Midbrain (tissue), 1 donor: ENCODE measurements around the gene PCBP4.
"Not testable (repeated sequence)": the region's sequence is repeated elsewhere in the genome, so short reads cannot be mapped to it uniquely, and the experiment has no call there.

Experiments
- DNase-seq: peaks from one replicate; lab custom pipeline; 2025; lab: John Stamatoyannopoulos, UW

Gene PCBP4

DNA sequence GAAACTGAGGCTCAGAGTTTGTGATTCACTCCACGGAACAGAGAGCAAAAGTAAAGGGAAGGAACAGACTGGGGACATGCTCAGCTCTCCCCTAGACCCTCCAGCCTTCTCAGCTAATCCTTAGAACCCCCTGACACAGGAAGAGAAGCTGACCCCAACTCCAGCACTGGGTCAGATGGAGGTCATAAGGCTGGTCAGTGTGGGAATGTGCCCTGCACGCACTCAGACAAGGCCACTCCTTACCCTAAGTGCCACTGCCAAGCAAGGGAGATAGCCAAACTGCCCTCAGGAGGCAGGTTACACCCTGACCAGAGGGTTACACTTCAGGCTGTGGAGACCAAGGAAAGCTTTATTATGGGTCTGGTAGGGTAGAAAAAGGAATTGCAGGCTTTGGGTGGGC, 27.3 kb upstream of the PCBP4 start:
- DNase-seq = no peak

DNA sequence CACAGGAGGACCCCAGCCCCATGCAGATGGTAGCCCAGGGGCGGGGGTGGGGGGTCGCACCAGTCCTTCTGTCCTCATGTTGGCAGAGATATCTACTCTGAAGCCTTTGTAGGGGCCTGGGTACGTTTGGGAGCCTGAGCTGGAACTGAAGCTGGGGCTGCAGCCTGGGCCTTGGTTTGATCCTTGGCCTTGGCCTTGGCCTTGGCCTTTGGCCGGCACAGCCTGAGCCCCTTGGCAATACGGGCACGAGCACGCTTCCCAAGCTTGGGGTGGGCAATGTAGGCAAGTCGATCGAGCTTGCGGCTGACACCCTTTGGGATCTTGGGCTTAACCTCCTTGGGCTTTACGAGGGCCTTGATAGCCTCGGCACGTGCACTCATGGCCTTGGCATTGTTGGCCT, 26.4 kb upstream of the PCBP4 start:
- DNase-seq = not testable (repeated sequence)

DNA sequence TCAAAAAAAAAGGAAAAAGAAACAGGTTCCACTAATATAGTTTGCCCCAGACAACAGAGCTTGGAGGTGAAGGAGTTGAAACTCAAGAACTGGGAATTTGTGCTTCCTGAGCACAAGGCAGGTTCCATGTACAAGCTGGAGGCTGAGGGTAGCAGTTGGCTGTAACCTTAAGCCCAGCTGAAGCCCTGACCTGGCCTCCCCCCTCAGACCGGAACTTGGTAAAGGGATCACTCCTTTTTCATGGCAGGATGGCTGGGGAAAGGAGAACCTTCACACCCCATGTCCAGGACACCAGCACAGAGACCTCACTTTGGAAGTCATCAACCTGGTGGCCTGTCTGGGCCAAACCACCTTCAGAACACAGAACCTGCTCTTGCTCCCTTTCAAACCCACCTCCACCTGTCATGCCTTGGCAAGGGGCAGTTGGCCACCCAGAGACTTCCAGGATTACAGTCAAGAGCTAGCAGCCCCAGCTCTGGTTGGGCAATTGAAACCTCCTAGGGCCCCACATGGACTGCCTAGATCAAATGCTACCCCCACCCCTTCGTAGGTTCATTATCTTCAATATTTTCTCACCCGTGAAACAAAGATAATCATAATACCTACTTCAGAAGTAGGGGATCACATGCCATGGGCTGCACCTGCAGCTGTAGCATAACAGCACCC, 24.9 kb upstream of the PCBP4 start:
- no peak for DNase-seq

DNA sequence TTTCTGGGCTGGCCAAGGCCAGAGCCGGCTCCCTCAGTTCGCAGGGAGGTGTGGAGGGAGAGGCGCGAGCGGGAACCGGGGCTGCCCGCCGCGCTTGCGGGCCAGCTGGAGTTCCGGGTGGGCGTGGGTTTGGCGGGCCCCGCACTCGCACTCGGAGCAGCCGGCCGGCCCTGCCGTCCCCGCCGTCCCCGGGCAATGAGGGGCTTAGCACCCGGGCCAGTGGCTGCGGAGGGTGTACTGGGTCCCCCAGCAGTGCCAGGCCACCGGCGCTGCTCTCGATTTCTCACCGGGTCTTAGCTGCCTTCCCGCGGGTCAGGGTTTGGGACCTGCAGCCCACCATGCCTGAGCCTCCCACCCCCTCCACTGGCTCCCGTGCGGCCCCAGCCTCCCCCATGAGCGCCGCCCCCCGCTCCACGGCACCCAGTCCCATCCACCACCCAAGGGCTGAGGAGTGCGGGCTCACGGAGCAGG, 23.3 kb upstream of the PCBP4 start:
- DNase-seq = not testable (repeated sequence)

DNA sequence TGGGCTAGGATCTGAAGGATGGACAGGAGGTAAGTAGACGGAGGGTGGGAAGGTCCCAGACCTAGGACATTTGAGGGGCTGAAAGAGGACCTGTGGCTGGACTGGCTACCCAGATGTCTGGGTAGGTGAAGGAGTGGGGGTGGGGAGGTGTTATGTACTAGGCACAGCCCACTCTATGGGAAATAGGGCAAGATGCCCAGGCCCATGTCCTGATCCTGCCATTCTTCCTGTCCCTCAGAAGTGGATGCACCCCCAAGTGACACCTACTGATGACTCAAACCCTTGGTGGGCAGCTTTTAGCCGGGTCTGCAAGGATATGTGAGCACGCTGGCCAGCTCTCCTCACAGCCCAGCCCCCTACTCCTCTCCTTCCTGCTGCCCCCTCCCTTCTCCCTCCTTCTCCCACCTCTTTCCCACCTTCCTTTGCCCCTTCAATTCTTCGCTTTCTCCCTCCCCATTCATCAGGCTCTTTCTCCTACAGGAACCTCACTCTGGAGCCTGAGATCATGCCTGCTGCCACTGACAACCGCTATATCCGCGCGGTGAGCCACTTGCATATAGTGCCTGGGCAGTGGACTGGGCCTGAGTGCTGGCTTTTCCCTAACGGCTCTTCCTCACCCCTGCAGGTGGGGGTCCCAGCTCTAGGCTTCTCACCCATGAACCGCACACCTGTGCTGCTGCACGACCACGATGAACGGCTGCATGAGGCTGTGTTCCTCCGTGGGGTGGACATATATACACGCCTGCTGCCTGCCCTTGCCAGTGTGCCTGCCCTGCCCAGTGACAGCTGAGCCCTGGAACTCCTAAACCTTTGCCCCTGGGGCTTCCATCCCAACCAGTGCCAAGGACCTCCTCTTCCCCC, 21.3 kb upstream of the PCBP4 start:
- no peak for DNase-seq

DNA sequence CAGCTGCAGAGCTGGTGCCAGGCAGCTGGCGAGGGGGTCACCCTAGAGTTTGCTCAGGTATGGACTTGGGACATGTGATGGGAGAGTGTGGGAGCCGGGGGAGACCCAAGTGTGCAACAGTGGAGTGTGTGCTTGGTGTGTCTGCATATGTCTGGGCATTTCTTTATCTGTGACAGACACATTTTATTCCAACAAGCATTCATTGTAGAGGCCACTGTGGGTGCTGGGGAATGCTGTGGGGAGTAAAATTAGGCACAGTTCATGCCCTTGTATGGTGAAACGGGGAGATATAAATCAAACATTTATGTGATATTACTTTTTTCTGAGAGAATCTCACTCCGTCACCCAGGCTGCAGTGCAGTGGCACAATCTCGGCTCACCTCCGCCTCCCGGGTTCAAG, 20.3 kb upstream of the PCBP4 start:
- no peak for DNase-seq

DNA sequence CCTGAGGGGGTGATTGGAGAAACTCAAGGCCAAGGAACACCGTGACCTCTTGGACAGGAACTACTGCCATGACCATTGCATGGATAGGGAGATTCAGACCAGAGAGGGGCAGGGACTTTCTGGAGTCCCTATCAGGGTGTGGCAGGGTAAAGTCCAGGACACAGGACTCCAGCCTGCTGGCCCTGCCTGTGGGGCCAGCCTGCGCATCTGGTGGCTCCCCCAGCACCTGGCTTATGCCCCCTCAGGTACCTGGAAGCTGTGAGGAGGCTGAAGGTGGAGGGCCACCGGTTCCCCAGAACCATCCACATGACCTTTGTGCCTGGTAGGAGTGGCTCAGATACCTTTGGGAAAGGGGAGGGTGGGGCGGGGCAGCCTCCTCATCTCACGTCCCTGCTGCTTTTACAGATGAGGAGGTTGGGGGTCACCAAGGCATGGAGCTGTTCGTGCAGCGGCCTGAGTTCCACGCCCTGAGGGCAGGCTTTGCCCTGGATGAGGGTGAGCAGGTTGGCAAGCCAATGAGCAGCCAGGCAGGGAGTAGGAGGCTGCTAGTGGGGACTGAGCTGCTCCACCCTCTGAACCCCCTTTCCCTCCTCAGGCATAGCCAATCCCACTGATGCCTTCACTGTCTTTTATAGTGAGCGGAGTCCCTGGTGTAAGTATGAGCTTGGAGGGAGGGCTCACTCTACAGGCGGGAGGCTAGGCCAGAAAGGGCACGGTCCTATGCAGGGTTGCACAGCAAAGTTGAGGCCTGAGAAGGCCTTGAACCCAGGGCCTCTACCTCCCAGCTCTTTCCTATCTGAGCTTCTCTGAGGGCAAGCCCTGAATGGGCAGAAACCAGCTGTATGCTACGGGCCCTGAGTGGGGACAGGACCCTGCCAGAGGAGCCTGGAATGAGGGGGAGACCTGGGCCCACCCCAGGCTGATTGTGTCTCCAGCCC, 19.0 kb upstream of the PCBP4 start:
- DNase-seq = no peak

DNA sequence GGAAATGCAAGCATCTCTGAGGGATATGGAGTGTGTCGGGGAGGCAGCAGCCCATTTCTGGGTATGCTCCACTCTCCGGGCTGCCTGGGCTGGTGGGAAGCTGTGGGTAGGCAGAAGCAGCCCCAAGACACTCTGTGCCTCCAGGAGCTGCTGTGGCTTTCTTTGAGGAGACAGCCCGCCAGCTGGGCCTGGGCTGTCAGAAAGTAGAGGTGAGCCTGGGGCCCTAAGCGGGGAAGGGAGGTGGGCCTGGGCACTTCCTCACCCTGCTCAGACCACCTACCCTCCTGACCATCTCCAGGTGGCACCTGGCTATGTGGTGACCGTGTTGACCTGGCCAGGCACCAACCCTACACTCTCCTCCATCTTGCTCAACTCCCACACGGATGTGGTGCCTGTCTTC, 17.8 kb upstream of the PCBP4 start:
- no peak for DNase-seq

DNA sequence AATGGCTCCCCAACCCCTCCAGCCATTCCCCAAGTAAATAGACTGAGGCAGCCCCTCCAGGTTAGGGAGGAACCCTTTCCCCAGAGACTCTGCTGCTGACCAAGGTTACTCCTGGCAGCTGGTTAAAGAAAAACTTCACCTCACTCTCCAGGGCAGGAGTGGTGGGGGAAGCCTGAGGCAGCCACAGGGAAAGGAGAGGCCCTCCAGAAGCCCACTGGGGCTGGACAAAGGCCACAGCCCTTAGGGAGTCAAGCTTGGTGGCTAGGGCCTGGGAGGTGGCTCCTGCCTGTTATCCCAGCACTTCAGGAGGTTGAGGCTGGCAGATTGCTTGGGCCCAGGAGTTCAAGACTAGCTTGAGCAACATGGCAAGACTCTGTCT, 17.0 kb upstream of the PCBP4 start:
- DNase-seq = no peak

DNA sequence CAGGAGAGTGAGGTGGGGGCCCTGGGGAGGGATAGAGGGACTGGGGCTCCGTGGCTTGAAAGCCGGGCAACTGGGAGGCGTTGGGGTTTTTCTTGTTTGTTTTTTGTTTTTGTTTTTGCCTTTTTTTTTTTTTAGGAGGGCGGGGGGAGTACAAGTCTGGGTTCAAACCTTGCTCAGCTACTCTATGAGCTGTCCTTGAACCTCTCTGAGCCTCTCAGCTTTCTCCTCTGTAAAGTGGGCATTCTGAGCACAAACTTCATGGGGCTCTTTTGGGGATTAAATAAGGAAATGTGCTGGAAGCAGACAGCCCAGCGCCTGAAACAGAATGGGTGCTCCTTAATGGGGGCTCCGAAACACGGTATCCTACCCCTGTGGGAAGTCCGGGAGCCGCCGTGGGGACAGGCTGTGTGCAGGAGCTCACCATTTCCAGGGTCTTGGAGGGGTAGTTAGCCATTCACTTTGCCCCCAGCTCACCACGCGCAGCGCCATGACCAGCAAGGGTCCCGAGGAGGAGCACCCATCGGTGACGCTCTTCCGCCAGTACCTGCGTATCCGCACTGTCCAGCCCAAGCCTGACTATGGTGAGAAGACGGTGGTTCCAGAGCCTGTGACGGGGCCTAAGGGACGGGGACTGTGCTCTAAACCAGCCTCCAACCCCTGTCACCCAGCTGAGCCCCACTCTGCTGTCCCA, 16.5 kb upstream of the PCBP4 start:
- no peak for DNase-seq

DNA sequence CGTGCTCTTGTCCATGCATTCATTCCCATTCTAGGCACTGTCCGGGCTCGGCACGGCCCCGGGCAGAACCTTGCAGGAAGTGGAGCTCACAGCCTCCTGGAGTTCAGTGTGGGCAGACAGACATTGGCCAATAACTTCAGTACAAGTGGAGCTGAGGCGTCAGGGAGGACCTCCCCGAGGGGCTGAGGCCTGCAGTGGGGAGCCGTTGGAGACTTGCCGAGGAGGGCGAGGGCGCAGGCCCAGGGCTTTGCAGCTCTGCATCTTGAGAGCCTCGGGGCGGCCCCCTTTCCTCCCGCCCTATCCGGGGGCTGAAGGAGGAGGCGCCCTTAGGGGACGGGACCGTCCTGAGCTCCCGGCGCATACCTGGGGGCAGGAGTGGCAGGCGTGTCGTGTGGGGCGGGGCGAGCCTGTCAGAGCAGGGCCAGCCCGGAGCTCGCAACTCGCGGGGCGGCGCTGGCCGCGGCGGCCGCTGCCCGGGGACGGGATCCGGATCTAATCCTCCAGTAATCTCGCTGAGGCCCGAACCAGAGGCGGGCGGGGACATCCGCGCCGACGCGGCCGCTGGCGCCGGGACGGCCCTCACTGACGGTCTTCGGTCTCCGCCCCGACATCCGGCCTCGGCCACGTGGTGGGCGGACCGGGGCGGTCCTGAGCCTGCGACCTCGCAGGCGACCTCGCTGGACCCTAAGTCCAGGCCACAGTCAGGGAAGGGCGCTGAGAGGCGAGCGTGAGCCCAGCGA, 15.8 kb upstream of the PCBP4 start, which contains the start of gene ACY1:
Gene ACY1, plus strand, starts transcription at position 698 of the 740 bp plus-strand sequence. CDS start 530 bp downstream, outside the sequence.
- DNase-seq = peak; percentile 78

DNA sequence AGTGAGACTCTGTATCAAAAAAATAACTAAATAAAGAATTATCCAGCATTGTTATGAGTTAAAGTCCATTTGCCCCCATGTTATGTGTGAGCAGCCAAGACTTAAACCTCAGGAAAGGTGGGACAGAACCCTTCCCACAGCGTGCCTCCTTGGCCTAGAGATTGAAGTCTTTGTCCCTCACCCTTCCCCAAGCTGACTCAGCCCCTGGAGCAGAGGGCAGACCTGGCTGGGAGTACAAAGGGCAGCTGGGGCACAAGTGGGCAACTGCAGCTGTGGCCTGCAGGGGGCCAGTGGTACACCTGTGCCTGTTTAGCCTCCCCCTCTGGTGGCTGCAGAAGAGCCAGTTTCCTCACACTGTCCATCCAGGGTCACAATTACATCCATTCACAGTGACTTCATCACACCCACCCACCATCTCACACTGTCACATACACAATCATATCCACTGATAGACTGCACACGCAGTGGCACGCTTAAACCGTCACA, 15.1 kb upstream of the PCBP4 start:
- peak; percentile 38 for DNase-seq

DNA sequence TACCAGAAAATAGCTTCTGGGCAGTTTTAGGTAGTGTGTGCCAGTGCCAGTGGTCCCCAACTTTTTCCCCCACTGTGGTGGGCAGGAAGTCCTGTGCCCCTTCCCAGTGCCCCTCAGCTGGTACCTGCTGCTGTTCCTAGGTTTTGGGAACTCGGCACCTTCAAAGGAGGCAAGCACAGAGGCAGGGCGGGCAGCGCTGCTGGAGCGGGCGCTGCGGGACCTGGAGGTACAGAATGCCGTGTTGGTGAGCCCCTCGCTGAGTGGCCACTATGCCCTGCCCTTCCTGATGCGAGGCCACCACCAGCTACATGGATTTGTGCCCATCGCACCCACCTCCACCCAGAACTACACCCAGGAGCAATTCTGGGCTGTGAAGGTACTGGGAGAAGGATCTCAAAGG, 13.0 kb upstream of the PCBP4 start:
- no peak for DNase-seq

DNA sequence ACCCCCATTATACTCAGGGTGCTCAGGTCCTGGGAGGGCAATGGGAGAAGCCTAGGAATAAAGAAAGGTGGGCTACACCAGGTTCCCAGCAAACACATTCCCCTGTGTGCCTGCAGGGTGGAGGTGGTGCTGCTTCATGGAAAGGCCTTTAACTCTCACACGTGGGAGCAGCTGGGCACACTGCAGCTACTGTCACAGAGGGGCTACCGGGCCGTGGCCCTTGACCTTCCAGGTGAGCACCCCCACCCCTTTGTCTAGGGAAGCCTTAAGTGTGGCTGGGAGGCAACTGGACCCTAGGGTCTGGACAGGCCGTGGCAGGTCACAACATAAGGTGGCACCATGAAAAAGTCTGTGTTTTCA, 10.9 kb upstream of the PCBP4 start:
- DNase-seq = no peak

DNA sequence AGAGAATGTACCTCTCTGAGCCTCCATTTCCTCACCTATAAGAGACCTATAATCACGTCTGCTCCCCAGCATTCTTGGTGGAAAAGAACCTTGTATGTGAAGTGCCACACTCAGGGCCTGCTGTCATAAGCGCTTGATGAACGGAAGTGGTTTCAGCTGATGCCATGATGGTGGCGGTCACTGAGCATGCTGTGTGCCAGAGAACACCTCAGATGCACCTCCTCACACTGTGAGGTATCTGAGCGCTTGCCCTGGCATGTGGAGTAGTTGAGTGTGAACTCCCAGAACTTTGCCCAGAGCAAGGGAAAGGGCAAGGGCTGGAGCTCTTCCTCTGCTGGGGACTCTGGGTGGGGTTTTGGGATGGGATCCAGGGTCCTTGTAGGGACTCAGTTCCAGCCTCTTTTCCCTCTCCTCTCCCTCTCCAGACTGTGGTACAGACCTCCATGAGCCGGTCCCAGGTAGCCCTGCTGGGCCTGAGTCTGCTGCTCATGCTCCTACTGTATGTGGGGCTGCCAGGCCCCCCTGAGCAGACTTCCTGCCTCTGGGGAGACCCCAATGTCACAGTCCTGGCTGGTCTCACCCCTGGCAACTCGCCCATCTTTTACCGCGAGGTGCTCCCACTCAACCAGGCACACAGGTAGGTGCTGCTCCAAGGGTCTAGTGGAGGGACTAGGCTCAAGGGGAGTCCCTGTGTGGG, 10.3 kb upstream of the PCBP4 start:
- no peak for DNase-seq

DNA sequence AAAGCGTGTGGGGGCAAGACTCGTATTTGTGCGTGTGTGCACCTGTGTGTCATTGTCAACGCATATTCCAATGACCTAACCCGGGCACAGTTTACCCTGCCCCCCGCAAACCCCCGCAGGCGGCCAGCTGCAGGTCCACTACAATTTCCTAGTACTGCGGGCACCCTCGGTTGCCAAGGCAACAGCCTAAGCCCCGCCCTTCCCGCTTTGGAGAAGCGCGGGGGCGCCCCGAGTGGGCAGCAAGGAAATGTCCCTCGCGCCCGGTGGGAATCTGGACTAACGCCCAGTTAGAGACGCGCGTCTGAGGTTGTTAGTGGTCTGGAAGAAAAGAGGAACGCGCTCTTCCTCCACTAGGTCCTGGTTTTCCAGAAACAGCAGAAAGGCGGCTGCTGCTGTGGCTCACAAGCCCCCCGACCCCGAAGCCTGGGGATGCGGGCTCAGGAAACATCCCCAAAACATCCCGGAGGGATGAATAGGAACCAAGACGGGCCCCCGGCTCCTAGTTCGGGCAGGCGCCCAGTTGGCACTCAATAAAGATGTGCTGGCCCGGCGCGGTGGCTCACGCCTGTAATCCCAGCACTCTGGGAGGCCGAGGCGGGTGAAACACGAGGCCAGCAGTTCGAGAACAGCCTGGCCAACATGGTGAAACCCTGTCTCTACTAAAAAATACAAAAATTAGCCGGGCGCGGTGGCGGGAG, 8.7 kb upstream of the PCBP4 start:
- DNase-seq = peak; percentile 84

DNA sequence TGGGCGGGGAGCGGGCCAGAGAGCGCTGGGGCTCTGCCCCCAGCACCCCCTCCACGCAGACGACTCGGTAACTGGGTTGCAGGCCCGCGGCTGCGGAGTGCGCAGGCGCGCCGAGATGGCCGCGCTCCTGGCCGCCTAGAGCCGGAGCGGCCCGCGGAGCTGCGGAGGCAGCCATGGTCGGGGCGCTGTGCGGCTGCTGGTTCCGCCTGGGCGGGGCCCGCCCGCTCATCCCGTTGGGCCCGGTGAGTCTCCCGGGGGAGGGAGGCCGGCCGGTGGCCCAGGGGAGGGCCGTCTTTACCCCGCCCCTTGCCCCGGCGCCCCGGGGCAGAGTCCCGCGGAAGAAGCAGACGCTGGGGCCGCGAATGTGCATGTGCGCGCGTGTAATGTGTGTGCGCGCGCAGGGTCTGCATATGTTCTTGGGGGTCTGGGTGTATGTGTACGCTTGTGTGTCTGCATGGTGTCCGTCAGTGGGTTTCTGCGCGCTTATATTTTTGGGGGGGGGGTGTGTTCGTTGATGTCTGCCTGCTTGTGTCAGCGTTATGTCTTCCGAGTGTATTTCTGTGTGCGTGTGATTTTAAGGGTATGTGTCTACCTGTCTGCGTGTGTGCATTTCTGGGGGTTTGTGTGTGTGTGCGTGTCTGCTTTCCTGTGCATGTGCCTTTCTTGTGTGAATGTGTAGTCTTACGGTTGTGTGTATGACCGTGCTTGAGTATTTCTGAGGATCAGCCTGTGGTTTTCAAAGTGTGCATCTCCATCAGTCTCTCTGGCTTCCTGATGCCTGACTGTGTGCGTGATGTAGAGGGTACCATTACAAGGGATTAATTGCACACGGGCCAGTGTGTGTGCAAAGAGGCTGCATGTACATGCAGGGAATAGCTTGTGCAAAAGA, 8.0 kb upstream of the PCBP4 start, which contains the start of gene ABHD14A:
Gene ABHD14A, plus strand, starts transcription at position 102 of the 889 bp plus-strand sequence. Its CDS starts 72 bp downstream, at position 174.
- DNase-seq = peak; percentile 79

DNA sequence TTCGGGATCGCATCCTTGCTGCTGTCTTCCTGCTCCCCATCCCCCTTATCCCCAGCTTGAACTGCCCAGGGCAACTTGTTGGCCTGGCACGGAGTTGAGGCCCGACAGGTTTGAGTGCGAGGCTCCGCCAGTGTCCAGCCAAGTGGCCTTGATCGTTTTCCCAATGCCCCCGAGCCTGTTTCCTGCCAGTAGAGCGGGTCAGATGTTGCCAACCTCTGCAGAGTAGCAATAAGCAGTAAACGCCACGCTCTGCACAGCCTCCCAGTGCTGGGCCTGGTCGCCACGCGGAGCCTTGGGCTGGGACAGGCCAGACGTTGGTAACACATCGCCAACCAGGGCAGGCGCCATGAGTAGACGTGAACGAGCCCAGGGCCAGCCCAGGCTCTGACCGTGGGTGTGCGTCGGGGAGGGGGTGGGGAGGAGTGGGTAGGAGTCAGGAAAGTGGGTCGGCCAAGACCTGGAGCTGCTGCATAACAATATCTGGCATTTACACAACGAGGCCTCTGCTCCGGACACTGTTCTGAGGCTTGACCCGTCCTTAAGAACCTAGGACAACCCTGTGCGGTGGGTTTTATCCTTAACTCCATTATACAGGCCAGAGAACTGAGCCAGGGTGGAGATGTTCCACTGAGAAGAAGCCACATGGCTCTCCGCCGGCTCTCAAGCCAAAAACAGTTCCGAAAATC, 7.2 kb upstream of the PCBP4 start:
- peak; percentile 44 for DNase-seq
